GM19043 (cell line): ENCODE measurements around the gene MAP4K4.

ENCODE experiments used
- ATAC-seq: cut with Tn5 transposase; IDR thresholded peaks from one replicate; pipeline ENCODE4 v1.9.1; 2021; ENCODE audit warnings: low read depth; ENCODE audit not compliant: unreplicated experiment

MAP4K4 gene

DNA sequence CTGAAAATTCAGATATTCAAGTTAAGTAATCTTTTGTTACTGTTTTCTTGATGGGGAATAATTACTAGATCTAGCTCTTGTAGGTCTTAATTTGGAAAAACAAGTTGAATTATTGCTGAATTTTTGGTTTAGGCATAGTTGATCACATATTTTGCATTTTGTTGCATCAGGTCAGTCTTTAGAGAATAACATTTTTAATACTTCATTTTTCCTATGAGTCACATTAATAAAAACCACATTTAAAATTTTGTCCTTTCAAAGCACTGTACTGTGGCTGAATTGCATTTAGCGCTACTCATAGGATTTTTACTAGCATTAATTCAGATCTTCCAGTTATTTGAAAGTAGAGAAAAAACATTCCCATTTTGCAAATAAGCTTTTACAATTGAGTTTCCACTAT is 23.2 kb downstream of the MAP4K4 start:
- ATAC-seq, result no peak

DNA sequence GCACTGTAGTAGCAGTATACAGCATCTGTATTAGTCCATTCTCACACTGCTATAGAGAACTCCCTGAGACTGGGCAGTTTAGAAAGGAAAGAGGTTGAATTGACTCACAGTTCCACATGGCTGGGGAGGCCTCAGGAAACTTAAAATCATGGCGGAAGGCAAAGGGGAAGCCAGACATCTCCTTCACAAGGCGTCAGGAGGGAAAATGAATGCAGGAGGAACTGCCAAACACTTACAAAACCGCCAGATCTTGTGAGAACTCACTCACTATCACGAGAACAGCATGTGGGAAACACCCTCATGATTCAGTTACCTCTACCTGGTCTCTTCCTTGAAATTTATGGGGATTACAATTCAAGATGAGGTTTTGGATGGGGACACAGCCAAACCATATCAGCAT is 25.4 kb downstream of the MAP4K4 start:
- ATAC-seq, result no peak

DNA sequence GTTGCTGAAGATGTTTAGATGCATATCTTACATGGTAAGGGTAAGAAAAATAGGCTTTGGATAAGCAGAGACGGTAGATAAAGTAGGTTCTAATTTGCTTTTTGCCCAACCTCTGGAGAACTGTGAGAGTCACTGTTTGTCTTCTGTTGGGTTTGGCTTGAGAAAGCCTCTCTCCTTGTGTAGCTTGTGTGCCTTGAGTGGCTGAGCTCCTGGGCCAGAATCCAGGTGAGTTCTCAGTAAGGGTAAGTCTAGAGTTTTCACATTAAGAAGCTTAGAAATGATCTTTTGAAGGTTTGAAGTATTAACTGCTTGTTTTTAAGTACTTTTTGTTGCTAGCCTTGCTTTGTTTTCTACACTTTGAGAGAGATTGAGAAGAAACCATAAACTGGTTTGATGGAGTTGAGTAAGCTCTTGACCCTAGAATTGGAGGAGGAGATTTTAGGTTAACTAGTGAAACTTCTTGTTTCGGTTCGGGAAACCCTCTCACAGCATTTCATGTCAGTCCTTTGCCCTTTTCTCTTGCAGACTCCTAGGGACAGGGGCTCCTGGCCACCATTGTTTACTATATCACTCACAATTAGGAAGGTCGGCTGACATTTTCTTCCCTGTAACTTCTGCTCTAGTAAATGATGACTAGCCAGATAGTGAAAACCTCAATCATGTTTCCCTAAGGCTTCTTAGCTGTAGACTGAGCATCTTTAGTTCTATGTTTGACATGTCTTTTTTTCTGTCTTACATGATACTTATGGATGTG is 26.0 kb downstream of the MAP4K4 start:
- ATAC-seq, result no peak

DNA sequence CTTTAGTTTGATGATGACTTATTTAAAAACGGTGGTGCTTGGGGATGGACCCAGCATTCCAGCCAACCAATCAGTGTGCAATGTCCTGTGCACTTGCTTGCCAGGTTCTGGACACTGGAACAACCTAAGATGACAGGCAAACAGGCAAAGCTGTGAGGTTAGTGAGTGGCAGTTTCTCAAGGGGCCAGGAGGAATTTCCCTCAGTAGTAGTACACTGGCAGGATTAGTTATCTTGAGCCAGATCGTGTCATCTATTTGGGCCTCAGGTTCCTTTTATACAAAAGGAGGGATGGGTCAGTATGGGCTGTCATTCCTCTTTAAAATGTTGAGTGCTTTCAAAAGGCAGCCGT is 26.6 kb downstream of the MAP4K4 start:
- ATAC-seq, result no peak

DNA sequence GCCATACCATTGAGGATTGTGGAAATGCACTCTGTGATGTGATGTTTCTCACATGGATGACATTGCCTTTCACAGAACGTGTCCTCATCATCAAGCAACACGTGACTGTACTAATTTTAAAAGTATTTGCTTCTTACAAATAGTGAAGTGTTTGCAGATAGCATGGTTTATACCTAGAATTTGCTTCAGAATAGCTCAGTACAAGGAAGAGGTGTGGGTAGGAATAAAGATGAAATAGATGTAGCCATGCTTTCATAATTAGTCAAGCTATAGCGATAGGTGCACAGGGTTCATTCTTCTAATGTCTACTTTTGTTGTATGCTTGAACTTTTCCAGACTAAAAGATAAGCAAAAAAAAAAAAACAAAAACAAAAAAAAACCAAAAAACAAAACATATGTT is 27.5 kb downstream of the MAP4K4 start:
- ATAC-seq, result no peak

DNA sequence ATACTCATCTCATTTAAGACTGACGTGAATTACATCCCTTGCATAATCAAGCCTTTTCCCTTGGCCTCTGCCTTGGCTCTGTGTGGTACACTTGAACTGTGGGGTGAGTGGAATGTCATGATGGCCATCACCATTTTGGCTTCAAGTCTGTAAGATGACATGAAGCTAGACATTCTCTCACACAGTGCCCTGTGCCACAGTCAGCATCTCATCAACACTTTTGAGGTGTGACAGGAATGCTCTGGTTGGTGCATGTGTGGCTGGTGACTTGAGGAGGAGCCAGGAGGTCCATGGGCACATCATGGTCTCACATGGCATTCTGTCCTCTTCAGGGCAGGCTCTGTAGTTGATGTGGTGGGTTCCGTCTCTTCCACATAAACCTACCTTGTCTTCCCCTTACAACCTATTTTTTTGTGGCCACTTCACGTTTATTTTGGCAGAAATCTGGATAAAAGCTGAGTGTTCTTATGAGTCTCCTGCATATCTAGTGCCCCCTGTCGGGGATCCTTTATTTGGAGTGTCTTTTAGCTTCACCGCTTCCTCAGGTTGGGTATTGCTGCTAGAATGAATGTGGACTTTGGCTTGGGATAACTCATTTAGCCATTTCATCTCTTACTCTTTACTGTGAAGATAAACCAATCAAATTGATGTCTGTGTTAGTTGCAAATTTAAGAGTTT is 28.1 kb downstream of the MAP4K4 start:
- ATAC-seq, result no peak

DNA sequence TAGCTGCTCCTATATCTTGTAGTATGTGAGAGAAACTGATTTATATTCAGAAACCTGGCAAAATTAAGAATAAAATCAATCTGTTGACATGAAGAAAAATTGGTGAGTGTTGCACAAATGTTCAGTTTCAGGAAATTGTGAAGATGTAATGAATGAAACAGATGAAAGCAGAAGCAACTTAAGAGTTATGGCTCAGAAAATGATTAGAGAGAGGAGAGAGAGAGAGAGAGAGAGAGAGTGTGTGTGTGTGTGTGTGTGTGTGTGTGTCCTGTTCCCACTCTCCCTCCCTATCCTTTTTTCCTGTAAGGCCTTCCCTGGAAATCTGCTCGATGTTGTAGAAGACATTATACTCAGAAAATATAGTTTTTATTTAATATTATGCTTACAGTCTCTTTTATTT is 31.4 kb downstream of the MAP4K4 start:
- no peak for ATAC-seq

DNA sequence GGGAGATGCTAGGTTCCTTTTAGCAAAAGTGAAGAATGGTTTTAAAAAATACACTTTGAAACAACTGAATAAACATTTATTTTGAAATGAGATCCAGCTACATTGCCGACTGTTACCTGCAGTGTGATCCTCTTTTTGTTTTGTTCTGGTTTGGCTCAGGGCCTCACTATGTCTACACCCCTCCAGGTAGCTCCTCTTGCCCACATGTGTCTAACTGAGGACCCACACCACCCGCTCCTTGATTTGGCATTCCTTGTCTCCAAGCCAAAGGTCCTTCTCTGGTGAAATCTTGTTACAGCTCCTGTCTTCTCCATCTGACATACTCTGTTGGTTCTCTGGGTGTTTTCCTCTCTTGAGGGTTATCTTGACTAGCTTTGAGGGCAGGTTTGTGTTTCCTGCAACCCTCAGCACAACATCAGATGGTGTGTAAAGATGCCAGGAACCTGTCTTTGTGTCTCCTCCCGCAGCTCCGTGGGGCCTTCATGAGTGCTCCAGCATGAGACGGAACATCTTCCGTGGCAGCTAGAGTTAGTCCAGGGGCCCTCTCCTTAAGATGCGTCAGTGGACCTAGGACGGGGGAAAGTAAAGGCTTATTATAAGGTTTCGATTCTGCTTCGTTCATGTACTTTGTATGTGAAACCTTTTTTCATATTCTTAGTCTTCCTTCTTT is 32.1 kb downstream of the MAP4K4 start:
- no peak for ATAC-seq

DNA sequence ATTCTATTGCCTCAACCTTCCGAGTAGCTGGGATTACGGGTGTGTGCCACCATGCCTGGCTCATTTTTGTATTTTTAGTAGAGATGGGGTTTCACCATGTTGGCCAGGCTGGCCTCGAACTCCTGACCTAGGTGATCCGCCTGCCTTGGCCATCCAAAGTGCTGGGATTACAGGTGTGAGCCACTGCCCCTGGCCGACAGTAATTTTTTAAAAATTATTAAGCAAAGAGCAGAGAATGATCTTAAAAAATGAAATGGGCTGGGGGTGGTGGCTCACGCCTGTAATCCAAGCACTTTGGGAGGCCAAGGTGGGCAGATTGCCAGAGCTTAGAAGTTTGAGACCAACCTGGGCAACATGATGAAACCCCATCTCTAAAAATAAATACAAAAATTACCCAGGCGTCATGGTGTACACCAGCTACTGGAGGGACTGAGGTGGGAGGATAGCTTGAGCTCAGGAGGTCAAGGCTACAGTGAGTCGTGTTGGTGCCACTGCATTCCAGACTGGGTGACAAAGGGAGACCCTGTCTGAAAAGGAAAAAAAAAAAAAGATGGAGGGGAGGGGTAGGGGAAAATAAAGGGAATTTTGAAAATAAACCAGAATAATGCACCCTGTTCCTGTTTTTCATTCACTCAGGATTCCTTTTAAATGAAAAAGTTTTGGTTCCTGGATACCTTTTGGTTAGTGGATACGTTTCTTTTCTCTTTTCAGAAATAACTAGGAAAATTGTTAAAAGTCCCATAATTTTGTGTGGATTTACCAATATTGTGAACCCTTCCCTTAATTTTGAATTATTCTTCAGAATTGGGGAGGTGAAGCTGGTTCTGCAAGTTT is 33.9 kb downstream of the MAP4K4 start:
- ATAC-seq, result no peak

DNA sequence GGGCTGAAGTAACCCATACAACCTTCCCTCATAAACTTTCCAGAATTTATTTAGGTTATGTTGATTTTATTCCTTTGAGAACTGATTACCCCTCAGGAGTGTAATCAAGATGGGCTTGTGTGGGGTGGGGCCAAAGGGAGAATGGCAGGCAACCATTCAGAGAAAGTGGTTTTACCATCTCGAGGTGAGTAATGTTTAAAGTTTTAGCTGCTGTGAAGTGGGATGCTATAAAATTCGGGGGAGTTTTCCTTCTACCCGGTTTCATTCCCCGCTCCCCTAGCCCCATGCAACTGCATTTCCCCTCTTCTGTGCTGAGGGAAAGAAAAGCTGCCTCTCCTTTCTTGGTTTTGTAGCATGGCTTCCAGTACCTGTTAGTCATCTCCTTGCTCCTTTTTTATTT is 34.7 kb downstream of the MAP4K4 start:
- ATAC-seq, result no peak

DNA sequence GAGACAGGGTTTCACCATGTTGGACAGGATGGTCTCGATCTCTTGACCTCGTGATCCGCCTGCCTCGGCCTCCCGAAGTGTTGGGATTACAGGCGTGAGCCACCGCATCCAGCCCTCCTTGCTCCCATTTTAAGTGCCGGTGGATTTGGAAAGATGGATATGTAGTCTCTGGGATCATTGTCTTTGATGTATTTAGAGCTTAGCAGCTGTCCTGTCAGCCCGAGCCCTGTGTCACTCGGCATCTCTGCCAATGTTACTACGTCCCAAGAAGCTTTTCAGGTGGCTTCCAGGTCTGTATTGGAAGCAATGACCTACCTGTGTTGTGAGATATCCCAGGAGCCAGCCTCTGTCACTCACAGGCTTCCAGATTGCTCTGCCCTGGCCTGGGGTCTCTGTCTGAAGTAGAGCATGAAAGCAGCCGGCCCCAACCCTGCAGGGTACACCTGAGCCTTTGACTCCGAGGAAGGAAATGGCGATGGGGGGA is 35.3 kb downstream of the MAP4K4 start:
- no peak for ATAC-seq

DNA sequence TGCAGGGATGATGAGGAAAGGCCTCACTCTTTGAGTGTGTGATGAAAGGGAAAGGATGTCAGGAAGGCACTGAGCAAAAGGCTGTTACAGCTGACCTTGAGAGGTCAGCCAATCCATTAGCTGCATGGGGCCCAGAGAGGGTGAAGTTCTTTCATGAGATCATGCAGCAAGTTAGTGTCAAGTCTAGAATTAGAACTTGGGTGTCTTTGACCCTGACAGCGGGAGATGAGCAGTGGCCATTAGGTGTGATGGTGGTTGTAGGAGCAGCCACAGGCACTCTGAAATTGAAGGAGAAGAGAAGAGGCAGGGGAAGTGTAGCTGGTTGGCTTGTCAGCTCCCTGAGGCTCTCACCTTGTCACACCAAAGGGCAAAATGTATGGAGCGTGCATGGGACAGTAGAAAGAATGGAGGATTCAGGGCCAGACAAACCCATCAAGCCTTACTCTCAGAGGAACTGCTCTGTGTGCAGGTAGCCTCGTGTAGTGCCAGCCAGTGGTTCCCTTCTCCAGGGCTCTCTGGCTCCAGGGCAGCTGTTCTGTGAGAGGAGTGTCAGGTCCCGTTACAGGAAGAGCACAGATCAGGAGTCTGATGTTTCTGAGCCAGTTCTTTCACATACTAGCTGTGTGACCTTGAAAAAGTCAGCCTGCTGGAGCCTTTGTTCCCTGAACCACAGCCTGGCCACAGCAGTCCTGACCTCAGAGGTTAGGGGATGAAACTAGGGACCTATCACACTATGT is 35.9 kb downstream of the MAP4K4 start:
- no peak for ATAC-seq

DNA sequence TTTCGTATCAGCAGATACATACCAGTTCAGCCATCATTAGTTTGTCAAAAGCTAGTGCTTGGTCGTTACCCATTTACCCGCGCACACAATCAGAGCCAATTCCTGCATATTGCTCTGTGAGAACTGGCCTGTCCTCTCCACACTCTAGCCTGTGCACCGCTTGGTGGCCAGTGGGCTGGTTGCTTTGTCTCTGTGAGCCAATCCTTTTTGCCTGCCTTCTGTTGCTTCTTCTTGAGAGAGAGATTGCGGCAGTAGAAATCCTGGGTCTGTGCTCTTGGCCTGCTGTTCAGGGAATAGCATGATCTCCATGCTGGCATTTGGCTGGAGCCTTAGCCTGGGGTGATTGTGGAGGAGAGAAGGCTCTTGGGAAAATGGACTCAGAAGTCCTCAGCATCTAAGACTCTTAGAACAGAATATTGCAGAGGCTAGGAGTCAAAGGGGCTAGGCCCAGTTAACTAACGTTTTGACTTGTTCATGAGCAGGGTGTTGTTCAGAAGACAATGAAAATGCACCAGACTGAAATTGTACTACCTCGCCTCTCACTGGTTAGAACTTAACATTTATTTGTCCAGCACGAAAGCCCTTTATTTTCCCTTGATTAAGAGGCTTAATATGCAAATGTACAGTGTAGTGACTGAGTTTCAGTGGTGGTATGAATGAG is 37.1 kb downstream of the MAP4K4 start:
- no peak for ATAC-seq

DNA sequence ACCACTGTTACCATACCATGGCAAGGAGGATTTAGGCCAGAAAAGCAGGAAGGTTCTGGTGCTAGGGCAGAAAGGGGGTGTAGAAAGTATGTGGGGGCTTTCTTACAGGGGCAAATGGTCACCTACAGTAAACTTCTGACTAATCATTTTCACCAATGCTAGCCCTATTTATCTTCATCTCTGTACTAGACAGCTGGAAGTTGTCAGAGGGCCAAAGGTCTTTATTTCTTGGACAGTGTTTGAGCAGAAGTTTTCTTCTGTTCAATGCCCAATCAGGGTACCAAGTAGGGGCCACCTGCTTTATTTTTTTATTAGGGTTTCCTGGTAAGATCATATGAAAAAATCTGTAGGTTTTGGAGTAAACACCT is 37.6 kb downstream of the MAP4K4 start:
- no peak for ATAC-seq

DNA sequence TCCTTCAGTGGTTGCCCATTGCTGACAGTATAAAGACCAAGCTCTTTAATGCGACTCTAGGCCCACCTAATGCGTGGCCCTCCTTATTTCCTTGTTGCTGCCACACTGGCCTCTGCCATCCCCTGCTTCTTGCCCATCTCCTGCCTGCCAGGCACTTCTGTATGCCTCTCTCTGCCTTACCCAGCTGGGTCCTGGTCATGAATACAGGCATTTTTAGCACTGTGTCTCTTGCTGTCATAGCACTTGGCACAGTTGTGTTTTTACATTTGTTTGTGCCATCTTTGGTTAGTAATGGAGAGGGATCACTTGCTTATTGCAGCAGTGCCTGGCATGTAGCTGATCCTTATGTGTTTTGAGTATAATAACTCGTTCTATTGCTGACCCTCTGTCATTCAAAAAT is 38.7 kb downstream of the MAP4K4 start:
- no peak for ATAC-seq

DNA sequence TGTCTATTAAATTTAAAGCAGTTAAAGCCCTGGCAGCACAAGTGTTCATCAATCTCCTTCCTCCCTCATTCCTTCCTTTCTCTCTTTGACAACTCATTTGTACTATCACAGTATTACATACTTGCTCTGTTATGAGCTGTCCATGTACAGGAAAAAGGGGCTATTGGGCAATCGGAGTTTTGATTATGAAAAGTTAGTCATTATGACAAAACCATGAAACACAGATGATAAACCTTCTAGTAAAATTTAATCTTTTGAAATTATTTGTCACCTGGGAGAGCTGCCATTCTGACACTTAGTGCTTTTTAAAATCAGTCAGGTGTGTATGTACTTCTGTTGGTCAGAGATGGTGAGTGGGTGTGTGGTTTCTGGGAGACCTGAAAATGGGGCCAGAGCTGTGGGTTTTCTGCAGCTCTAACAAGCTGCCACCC is 39.4 kb downstream of the MAP4K4 start:
- no peak for ATAC-seq

DNA sequence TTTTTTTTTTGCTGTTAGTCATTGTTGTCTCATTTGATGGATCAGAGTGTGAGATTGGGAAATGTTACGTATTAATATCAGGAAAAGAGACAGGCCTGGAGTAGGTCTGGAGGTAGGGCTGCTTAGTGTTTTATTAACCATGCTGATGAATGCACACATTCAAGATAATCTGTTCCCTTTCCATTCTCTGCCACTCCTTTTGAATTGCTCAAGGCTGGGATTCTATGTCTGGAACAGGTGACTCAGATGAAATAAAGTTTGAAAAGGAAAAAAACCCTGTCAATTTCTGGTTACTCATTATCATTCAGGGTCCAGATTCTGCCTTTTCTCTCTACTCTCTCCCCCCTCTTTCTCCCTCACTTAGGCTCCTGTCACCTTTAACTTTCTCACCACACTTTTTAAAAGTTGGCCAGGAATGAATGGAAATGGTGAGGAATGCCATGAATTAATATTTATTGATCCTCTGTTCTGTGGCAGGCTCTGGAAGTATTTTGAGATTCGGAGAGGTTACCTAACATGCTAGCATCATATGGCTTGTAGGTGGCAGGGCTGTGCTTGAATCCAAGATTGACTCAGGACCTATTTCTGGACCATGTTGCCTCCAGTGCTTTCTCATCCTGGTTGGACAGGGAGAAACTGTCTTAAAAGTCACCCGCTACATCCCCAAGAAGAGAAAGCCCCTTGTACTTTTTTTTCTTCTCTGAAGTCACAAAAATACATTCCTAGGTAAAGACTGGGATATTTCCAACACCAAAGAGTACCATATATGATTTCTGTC is 40.2 kb downstream of the MAP4K4 start:
- no peak for ATAC-seq

DNA sequence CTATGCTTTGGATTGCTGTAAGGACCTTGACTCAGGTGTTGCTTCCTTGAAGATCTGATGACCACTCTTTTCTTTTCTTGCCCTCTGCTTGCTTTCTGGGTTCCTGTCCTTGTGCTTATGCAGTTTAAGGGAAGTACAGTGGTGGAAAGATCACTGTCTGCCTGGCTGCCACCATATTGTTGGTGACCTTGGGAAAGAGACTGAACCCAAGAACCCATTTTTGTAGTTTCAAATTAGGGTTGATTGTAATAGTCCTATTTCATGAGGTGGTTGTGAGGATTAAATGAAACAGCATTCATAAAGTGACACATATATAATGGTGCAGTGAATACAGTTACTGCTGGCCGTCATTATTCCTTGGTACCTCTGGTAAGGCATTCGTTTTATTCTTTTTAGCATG is 41.1 kb downstream of the MAP4K4 start:
- no peak for ATAC-seq

DNA sequence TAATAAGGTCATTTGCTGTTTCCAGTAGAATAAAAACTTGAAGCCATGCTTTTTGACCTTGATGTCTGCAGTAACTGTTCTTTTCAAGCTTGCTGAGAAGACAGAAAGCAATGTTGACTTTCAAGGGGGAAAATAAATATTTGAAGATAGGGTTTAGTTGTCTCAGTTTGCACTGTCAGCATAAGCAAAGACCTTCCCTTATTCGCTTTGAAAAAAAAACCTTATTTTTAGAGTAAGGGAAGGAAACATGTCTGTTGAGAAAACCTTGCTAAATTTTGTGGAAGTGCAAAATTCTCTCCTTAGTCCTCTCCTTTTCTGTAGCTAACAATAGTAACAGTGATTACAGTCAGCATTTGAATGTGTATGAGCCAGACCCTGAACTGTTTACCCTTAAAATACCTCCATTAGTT is 43.1 kb downstream of the MAP4K4 start:
- ATAC-seq, result no peak
